Endothelial cell of hepatic sinusoid (primary cell): ENCODE data around the gene LTC4S.

ENCODE experiments used
- in situ Hi-C: cut with HindIII; loops from 2 replicates; pipeline ENCODE4 v1.10.0; 2017; ENCODE audit warnings: low sequenced_read_pairs

The LTC4S gene, protein sequence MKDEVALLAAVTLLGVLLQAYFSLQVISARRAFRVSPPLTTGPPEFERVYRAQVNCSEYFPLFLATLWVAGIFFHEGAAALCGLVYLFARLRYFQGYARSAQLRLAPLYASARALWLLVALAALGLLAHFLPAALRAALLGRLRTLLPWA

DNA sequence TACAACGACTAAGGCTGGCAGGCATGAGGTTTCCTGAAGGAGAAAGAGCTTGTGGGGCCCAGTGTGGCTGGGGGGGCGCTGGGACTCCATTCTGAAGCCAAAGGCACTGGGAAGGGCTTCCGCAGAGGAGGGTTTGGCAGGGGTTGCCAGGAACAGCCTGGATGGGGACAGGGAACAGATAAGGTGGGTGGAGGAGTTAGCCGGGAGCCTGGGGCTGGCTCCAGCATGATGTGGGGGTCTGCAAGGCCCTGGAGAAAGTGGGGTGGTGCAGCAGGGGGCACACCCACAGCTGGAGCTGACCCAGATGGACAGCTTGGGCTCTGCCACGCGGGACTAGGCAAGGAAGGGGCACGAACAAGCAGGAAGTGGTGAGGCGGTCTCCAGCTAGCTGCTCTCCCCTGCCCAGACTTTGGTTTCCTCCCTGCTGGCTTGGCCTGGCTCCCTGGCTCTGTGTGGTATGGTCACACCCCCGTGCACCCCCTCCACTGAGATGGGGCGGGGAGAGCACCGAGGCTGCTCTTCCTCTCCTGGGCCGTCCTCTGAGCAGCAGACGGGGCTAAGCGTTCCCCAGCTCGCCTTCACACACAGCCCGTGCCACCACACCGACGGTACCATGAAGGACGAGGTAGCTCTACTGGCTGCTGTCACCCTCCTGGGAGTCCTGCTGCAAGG, at the start of gene LTC4S:
TSS of gene LTC4S (plus strand) at position 519 of the 672 bp plus-strand sequence. CDS start at position 614, 95 bp downstream.
- in situ Hi-C loops, result no loop called here

DNA sequence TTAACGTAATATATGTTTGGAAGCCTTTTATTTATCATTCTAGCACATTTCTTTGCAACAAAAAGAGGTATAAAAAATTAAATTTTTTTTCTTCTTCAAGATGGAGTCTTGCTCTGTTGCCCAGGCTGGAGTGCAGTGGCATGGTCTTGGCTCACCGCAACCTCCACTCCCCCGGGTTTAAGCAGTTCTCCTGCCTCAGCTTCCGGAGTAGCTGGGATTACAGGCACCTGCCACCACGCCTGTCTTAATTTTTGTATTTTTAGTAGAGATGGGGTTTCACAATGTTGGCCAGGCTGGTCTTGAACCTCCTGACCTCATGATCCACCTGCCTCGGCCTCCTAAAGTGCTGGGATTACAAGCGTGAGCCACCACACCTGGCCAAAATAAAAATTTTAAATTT, 49.7 kb upstream of the LTC4S start:
- in situ Hi-C loops, result loop anchor here (5.0 kb wide), 1 partner anchor 37 kb away; no protein-coding TSS in a partner anchor

- in situ Hi-C loops, result no loop called here
Observed at GRCh38 chr5:179746872-179747271, 46.9 kb upstream of the LTC4S start.

GRCh38 chr5:179747811-179748210, 46.0 kb upstream of the LTC4S start:
- in situ Hi-C loops, result no loop called here

- in situ Hi-C loops, result no loop called here
Observed at GRCh38 chr5:179749857-179750508, 43.8 kb upstream of the LTC4S start.

DNA sequence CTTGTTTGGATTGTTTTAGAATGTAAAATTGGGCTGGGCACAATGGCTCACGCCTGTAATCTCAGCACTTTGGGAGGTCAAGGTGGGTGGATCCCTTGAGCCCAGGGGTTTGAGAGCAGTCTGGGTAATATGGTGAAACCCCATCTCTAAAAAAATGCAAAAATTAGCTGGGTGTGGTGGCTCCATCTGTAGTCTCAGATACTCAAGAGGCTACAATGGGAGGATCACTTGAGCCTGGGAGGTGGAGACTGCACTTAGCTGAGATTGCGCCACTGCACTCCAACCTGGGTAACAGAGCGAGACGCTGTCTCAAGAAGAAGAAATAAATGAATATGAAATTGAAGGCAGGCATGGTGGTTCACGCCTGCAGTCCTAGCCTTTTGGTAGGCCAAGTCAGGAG, 39.8 kb upstream of the LTC4S start:
- in situ Hi-C loops, result no loop called here

DNA sequence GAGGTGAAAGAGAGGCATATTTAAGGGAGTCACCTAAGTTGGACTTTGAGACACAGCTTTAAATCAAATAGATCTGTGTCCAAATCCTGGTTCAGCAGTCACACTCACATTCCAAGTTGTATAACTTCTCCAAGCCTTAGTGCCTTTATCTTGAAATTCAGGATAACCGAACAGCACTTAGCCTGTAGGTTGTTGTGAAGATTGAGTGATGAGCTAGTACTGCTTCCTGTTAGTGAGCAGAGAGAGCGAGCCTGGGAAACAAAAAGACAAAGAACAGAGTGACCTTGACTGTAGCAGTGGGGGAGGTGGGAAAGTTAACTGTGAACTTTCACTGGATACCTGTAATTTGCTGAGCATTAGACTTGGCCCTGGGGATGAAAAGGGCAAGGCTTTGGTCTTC, 38.8 kb upstream of the LTC4S start:
- in situ Hi-C loops, result loop anchor here (5.0 kb wide), 2 partner anchors 52 to 78 kb away; partner anchors contain the start of gene MGAT4B

DNA sequence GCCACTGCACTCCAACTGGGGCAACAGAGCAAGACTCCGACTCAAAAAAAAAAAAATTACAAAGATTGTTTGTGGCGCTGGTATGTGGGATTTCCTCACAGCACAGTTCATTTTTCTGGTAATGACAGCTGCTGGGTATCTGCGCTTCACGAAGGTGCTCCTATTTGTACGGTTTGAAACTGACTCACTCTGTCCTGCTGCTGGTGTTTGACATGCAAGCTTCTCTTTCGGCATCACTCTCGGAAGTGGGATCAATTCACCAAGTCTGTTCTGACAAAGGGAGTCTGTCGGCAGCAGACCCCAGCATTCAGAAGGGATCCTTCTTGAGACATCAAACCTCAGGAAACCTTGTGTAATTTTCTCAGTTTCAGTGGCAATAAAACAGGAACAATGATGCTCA, 34.8 kb upstream of the LTC4S start:
- in situ Hi-C loops, result loop anchor here (5.0 kb wide), 2 partner anchors 48 to 82 kb away; partner anchors contain the start of gene MGAT4B

DNA sequence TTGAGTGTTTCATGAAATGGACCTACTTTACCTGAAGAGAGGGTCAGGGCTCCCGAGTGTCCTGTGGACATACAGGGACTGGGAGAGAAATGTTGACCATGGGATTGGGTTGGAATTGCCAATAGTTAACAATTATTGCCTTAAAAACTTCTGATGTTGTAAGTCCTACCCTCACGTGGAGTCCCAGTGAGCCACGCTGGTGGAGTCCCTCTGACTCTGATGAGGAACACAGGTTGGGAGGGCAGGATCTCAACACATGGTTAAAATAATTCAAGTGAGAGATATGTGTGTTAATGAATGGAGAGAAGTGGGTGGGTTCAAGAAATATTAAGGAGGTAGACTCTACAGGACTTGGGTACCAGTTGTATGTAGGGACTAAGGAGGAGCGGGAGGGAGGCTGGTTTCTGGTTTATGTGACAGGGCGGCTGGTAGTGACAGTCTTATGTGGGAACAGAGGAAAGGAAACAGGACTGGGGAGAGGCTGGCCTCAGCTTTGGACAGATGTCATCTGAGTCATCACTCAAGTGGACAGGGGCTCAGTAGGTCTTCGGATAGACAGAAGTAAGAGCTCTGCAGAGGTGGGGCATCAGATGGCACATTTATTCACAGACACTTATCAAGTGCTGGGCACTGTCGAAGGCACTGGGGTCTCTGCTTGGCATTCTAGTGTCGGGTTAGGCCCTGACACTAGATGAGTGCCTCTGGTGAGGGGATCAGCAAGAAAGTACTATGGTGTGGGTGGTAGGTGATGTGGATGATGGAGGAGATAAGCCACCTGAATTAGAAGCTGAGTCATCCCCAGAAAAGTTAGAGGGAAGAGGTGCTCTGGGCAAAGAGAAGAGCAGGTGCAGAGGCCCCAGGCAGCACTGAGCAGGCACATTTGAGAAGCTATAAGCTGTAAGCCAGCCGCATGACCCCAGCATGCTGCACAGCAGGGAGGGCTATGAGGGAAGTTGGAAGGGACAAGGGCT, 33.9 kb upstream of the LTC4S start:
- in situ Hi-C loops, result loop anchor here (5.0 kb wide), 2 partner anchors 47 to 83 kb away; partner anchors contain the start of gene MGAT4B

DNA sequence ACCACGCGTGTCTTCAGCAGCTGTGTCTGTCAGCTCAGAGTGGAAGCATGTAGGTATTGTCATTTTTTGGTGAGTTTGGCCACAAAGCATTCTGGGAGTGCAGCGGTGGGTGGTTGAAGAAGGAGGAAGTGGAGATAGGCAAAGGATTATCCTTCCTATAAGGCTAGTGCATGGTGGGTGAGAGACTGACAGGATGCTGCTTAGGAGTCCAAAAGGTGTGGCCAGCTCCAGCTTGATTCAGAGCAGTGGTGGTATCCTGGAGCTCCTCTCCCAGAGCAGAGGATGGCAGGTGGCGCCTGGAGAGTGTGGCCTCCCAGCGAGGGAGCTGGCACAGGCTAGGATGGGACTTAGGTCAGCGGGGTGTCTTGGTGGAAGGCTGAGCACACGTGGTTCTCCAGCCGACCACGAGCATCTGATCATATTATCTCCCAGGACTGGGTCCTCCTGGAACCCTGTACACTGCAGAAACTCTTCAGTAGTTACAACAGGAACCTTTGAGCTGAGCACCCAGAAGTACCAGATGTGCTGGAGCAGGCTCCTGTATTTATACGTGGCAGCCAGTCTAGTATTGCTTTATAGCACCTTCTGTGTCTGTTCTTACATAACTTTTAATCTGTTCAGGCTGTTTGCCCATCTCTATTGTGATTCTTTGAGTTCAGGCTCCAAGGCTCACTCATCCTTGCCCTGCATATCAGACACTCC, 31.6 kb upstream of the LTC4S start:
- in situ Hi-C loops, result no loop called here

- in situ Hi-C loops, result no loop called here
Observed at GRCh38 chr5:179762781-179763176, 31.0 kb upstream of the LTC4S start.

DNA sequence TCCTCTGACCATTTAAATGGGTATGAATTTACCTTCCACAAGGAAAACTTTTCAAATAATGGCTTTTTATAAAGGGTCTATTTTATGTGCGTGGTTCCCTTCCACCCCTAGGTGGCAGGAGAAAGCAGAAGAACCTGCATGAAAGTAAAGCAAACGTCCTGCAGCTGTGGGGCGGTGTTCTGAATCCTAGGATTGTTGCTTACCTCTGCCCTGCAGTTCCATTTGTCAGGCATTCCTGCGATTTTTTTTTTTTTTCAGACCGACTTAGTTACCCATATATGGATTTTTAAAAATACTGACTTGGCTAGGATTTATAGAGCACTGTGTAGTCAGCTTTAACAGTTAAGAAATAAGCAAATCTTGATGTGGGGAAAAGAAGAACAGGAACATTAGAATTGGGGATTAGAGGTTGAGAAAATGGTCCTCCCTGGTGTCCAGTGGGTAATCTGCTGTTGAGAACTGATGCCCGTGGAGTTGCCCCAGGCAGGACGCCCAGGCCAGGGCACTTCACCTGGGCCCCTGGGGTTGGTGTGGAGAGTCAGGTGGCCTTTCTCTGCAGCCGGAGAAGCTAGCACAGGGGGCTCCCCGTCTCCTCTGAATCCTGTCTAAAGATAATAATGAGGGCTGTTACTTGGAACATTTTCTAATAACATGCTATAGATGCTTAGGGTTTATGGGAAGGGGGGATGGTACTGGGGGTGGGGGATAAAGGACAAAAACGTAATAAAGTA, 30.4 kb upstream of the LTC4S start:
- in situ Hi-C loops, result no loop called here

DNA sequence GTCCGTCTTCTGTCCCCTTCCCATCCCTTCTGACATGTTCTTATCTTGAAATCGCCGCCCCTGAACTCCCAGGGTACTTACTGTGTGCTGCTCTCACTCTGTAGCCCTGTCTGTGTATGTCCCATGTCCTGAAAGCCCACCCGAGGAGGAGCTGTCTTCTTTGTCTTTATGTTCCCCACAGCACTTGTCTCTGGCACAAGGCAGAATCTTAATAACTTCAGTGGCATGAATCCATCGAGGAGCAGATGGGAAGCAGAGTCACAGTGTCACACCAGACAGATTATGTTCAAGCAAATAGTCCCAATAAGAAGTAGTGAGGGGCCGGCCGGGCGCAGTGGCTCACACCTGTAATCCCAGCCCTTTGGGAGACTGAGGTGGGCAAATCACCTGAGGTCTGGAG, 29.7 kb upstream of the LTC4S start:
- in situ Hi-C loops, result no loop called here

GRCh38 chr5:179765400-179765799, 28.4 kb upstream of the LTC4S start:
- in situ Hi-C loops, result loop anchor here (5.0 kb wide), 1 partner anchor 62 kb away; no protein-coding TSS in a partner anchor

GRCh38 chr5:179766021-179766725, 27.6 kb upstream of the LTC4S start:
- in situ Hi-C loops, result loop anchor here (5.0 kb wide), 1 partner anchor 61 kb away; no protein-coding TSS in a partner anchor

GRCh38 chr5:179766726-179767455, 26.9 kb upstream of the LTC4S start:
- in situ Hi-C loops, result loop anchor here (5.0 kb wide), 1 partner anchor 60 kb away; no protein-coding TSS in a partner anchor

GRCh38 chr5:179767496-179768100, 26.2 kb upstream of the LTC4S start:
- in situ Hi-C loops, result loop anchor here (5.0 kb wide), 1 partner anchor 60 kb away; no protein-coding TSS in a partner anchor
